ENCODE results near the gene PLAU.
A peak's percentile ranks its signal among the peaks of the same experiment; 100 is the strongest.

DNA sequence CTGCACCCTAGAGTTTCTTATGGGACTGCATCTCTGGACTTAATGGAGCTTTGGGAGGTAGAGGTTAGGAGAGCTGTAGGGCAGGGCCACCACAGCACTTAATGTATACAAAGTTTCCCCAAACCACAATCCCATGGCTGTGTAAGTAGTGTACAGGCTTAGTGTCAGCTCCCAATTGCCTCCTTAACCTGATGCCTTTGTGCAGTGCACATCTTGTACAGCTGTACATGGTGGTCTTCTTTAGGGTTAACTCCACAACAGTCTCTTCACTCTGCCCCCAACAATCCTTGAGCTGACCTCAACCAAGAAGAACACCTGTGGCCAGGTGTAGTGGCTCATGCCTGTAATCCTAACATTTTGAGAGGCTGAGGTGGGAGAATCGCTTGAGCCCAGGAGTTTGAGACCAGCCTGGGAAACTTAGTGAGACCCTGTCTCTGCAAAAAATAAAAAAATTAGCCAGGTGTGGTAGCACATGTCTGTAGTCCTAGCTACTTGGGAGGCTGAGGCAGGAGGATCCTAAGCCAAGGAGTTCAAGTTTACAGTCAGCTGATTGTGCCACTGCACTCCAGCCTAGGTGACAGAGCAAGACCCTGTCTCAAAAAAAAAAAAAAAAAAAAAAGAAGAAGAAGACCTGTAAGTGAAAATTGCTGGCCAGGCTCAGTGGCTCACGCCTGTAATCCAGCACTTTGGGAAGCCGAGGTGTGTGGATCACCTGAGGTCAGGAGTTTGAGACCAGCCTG lies 6.8 kb downstream of the PLAU start:
- TF ChIP-seq, protein P1, sequence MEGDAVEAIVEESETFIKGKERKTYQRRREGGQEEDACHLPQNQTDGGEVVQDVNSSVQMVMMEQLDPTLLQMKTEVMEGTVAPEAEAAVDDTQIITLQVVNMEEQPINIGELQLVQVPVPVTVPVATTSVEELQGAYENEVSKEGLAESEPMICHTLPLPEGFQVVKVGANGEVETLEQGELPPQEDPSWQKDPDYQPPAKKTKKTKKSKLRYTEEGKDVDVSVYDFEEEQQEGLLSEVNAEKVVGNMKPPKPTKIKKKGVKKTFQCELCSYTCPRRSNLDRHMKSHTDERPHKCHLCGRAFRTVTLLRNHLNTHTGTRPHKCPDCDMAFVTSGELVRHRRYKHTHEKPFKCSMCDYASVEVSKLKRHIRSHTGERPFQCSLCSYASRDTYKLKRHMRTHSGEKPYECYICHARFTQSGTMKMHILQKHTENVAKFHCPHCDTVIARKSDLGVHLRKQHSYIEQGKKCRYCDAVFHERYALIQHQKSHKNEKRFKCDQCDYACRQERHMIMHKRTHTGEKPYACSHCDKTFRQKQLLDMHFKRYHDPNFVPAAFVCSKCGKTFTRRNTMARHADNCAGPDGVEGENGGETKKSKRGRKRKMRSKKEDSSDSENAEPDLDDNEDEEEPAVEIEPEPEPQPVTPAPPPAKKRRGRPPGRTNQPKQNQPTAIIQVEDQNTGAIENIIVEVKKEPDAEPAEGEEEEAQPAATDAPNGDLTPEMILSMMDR (conservative IDR thresholded peaks at IDR 0.05; ENCODE audit: low read depth, low read length), result no peak
- TF ChIP-seq MAFK (IDR thresholded peaks at IDR 0.05; ENCODE audit: low read depth, low read length) (no peak), POLR2A (IDR thresholded peaks at IDR 0.05; ENCODE audit: low read depth, low read length) (peak; percentile 67), RFX5 (IDR thresholded peaks at IDR 0.05; ENCODE audit: low read depth, low read length) (no peak), SMC3 (IDR thresholded peaks at IDR 0.05; ENCODE audit: low read depth, low read length) (no peak)
